Memory B cell (primary cell): ENCODE data around the gene NXN.
"Not testable (repeated sequence)": the region's sequence is repeated elsewhere in the genome, so short reads cannot be mapped to it uniquely, and the experiment has no call there.

ENCODE experiments used
- ATAC-seq: fragments of 150-1000 bp; cut with Tn5 transposase; 2 replicates; pipeline ENCODE4 v1.10.0; 2021; ENCODE audit warnings: low read depth, mild to moderate bottlenecking, moderate library complexity
- DNase-seq, 2 donors: peaks; one replicate each; pipeline ENCODE4 v3.0.0; 2022; ENCODE audit warnings: low spot score in 2 of 2
- H3K27ac Mint-ChIP-seq: one replicate; pipeline ENCODE4 v1.8.0; 2022; ENCODE audit warnings: mild to moderate bottlenecking, moderate library complexity, mixed read lengths
- H3K27me3 Mint-ChIP-seq: one replicate; pipeline ENCODE4 v1.8.0; 2022; ENCODE audit warnings: mixed read lengths
- H3K36me3 Mint-ChIP-seq: one replicate; pipeline ENCODE4 v1.8.0; 2022; ENCODE audit warnings: mild to moderate bottlenecking, mixed read lengths
- H3K4me1 Mint-ChIP-seq: one replicate; pipeline ENCODE4 v1.8.0; 2022; ENCODE audit warnings: mixed read lengths
- H3K4me3 Mint-ChIP-seq: one replicate; pipeline ENCODE4 v1.8.0; 2022; ENCODE audit warnings: mild to moderate bottlenecking, moderate library complexity, mixed read lengths
- H3K9me3 Mint-ChIP-seq: one replicate; pipeline ENCODE4 v1.8.0; 2022; ENCODE audit warnings: mixed read lengths

Gene NXN

DNA sequence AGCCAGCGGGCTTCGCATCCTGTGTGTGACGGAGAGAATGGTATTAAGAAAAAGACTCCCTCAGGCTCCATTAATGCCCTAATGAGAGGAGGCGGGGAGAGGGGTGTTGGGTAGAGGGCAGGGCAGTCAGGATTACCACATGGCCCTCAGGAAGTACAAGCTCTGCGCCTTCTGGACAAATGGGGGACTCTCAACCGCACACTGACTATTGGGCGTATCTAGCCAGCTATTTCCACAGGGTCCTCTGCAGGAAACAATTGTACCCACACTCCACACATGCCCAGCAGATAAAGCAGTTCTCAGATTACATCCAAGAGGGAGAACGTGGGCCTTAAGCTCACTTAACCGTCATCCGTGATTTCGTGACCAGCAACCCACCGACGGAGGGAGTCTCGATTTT is 14.7 kb downstream of the NXN start:
- H3K27ac Mint-ChIP-seq: no peak overlapping the region
- no peak for ATAC-seq
- H3K4me3 Mint-ChIP-seq: no peak overlapping the region

DNA sequence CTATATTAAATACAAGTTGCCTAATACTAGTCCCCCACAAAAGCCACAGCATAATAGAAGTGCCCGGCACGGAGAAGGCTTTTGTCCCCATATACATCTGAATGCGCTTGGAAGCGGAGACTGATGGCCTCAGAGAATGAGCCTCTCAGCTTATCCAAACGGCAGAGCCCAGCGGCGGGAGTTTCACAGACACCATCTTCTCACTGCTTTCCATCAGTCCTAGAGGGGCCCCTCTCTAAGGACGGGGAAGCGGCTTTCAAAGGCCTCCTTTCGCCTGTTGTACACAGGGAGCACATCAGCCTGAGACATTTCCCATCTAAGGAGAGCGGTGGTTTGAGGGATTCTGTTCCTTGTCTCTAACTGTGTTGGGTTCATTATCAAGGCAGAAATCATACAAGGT is 16.9 kb downstream of the NXN start:
- ATAC-seq (no peak), DNase-seq (no peak)
- H3K9me3 Mint-ChIP-seq: no peaks in the 10 kb centered on the region
- no peak overlapping the region for H3K4me3 Mint-ChIP-seq
- peaks cover 7% of the 10 kb centered on the region for H3K27me3 Mint-ChIP-seq
- no peaks in the 10 kb centered on the region for H3K4me1 Mint-ChIP-seq
- no peak overlapping the region for H3K27ac Mint-ChIP-seq
- no peaks in the 10 kb centered on the region for H3K36me3 Mint-ChIP-seq

More for the DNA sequence above, 14.7 kb downstream of the NXN start:
- no peaks in the 10 kb centered on the region for H3K4me1 Mint-ChIP-seq
- H3K36me3 Mint-ChIP-seq: no peaks in the 10 kb centered on the region
- H3K27me3 Mint-ChIP-seq: peaks cover 1% of the 10 kb centered on the region
- DNase-seq: no peak
- no peaks in the 10 kb centered on the region for H3K9me3 Mint-ChIP-seq

DNA sequence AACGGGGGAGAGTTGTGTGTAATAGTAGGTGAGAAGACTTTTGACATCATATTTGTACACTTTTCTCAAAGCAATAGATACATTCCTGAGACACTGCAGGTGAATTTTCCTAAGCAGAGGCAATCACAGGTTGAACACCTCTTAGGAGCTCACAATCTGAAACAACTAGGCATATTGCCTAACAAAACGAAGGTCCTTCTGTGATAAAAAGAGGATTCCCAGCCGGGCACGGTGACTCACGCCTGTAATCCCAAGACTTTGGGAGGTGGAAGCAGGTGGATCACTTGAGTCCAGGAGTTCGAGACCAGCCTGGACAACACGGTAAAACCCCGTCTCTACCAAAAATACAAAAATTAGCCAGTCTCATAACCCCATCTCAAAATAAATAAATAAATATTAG is 17.4 kb downstream of the NXN start:
- H3K27me3 Mint-ChIP-seq: peaks cover 8% of the 10 kb centered on the region
- H3K4me1 Mint-ChIP-seq: no peaks in the 10 kb centered on the region
- H3K27ac Mint-ChIP-seq: no peak overlapping the region
- no peak for DNase-seq
- no peaks in the 10 kb centered on the region for H3K36me3 Mint-ChIP-seq
- no peak for ATAC-seq
- H3K4me3 Mint-ChIP-seq: no peak overlapping the region
- no peaks in the 10 kb centered on the region for H3K9me3 Mint-ChIP-seq

DNA sequence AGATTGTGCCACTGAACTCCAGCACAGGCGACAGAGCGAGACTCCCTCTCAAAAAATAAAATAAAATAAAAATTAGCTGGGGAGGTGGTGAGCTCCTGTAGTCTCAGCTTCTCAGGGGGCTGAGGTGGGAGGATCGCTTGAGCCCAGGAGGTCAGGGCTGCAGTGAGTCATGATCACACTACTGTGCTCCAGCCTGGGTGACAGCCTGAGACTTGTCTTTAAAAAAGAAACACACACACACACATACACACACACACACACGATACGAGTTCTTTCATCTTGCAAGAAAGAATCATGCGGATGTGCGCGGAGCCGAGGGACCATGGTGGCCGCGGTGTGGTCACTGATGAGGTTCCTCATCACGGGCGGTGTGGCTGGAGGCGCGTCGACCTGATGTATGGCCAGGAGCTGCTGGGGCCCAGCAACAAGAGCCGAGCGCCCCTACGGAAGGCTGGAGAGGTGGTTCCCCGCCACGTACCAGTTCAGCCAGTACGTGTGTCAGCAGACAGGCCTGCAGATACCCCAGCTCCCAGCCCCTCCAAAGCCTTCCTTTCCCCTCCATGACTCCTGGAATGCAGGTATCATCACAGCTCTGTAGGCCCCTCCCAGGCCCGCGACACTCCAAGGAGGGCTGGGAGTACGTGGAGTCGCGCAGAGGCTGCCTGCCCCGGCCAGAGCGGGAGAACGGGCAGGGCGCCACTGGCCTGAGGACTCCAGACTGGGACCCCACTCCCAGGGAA is 20.7 kb downstream of the NXN start:
- Mint-ChIP-seq H3K27ac (no peak overlapping the region), H3K4me3 (no peak overlapping the region), H3K9me3 (no peaks in the 10 kb centered on the region), H3K36me3 (no peaks in the 10 kb centered on the region), H3K27me3 (peaks cover 8% of the 10 kb centered on the region), H3K4me1 (no peaks in the 10 kb centered on the region)
- DNase-seq (no peak), ATAC-seq (no peak)

DNA sequence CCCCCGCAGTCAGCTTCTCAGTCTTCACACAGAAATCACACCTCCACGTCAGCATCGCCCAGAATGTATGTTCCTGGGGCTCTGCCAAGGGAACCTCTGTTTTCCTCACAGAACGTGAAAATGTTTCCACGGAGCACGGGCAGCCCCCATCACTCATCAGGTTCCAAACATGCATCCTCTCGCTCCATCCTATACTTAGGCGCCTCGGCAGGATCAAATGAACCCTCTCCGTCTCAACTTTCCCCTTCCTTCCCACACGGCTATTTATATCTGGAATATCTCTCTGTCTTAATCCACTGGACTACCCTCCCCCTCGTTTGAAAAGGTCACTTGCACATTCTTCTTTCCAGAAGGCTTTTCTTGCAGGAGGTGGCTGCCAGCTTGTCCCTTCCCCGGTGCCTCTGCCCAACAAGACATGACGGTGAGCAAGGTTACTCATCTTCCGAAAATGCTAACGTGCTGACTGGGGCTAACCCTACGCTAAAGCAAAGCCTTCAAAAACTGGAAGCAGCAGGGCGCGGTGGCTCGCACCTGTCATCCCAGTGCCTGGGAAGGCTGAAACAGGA is 21.6 kb downstream of the NXN start:
- peaks cover 10% of the 10 kb centered on the region for H3K27me3 Mint-ChIP-seq
- H3K4me1 Mint-ChIP-seq: no peaks in the 10 kb centered on the region
- ATAC-seq (no peak), DNase-seq (no peak)
- no peak overlapping the region for H3K27ac Mint-ChIP-seq
- H3K4me3 Mint-ChIP-seq: no peak overlapping the region
- no peaks in the 10 kb centered on the region for H3K36me3 Mint-ChIP-seq
- H3K9me3 Mint-ChIP-seq: no peaks in the 10 kb centered on the region

DNA sequence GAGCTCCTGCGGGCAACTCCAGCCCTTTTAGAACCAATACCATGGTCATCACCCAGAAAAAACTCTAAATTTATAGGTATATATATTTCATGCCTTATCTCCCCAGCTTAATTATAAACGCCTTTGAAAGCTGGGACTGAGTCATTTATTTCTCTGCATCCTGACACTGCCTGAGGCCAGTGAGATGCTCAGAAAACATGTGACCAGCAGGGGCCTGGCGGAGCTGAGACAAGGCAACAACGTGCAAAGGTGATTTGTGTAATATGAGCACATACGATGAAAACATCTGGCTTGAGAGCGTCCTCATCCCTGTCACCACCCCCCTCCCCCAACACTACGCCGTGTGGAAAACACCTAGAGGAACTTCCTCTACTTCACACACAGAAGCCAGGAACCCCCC is 22.7 kb downstream of the NXN start:
- H3K4me3 Mint-ChIP-seq: no peak overlapping the region
- DNase-seq (no peak), ATAC-seq (no peak)
- H3K4me1 Mint-ChIP-seq: no peaks in the 10 kb centered on the region
- H3K36me3 Mint-ChIP-seq: no peaks in the 10 kb centered on the region
- H3K27me3 Mint-ChIP-seq: peaks cover 13% of the 10 kb centered on the region
- no peaks in the 10 kb centered on the region for H3K9me3 Mint-ChIP-seq
- no peak overlapping the region for H3K27ac Mint-ChIP-seq

DNA sequence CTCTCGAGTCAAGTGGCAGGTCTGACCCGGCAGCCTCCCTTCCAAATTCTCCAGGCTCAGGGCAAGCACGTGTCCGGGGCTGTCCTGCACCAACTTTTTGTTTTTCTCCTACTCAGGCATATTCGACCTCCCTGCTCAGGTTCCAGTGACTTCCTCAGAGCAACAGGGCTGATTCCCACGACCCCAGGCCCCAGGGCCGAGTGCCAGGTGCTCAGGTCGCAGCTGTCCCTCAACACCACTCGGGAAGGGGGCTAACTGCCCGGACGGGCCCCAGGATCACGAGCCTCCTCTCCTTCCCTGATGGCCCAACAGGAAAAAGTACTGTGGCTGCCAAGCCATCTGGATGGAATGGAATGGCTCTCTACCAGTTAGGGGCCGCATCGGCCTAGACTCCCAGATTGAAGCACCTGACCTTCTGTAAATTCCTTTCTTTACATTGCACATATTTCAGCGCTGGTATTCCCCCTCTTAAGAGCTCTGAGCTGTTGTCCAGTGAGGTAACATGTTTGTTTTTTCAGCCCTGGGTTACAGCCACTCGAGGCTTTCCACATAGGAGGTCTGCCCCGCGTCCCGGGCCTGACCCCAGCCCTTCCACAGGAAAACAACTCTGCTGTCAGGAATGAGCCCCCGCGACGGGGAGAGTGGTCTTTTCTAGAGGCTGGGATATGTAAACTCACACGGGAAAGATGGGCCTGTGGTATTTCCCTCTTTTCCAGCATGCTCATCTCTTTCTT is 25.0 kb downstream of the NXN start:
- H3K4me1 Mint-ChIP-seq: no peaks in the 10 kb centered on the region
- ATAC-seq: no peak
- H3K9me3 Mint-ChIP-seq: no peaks in the 10 kb centered on the region
- DNase-seq: no peak
- no peak overlapping the region for H3K27ac Mint-ChIP-seq
- H3K27me3 Mint-ChIP-seq: peaks cover 20% of the 10 kb centered on the region
- no peak overlapping the region for H3K4me3 Mint-ChIP-seq
- H3K36me3 Mint-ChIP-seq: no peaks in the 10 kb centered on the region

DNA sequence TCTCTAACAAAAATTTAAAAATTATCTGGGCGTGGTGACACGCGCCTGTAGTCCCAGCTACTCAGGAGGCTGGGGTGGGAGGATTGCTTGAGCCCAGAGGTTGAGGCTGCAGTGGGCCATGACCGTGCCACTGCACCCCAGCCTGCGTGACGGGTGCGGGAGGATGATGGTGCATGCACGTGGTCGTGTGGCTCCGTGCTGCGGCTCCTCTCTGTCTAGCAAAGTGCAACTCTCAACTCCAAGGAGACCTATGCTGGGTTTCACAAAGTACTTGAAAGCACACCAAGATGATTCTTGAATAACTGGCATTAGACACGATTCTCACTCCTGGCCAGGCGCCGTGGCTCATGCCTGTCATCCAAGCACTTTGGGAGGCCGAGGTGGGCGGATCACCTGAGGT is 25.8 kb downstream of the NXN start:
- Mint-ChIP-seq H3K4me1 (no peaks in the 10 kb centered on the region), H3K9me3 (no peaks in the 10 kb centered on the region), H3K36me3 (no peaks in the 10 kb centered on the region), H3K4me3 (no peak overlapping the region), H3K27ac (no peak overlapping the region), H3K27me3 (peaks cover 18% of the 10 kb centered on the region)
- DNase-seq (no peak), ATAC-seq (no peak)

DNA sequence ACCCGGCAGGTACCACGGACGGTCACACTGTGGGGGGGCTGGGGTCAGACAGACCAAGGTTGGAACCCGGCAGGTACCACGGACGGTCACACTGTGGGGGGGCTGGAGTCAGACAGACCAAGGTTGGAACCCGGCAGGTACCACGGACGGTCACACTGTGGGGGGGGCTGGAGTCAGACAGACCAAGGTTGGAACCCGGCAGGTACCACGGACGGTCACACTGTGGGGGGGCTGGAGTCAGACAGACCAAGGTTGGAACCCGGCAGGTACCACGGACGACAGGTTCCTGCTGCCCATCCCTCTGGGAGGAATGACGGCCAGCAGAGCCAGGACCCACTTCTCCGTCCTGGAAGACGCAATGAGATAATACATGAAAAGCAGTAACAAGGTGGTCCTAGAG is 27.0 kb downstream of the NXN start:
- peaks cover 14% of the 10 kb centered on the region for H3K27me3 Mint-ChIP-seq
- not testable (repeated sequence) for H3K4me1 Mint-ChIP-seq, DNase-seq, H3K9me3 Mint-ChIP-seq, H3K4me3 Mint-ChIP-seq, H3K27ac Mint-ChIP-seq, H3K36me3 Mint-ChIP-seq, ATAC-seq

DNA sequence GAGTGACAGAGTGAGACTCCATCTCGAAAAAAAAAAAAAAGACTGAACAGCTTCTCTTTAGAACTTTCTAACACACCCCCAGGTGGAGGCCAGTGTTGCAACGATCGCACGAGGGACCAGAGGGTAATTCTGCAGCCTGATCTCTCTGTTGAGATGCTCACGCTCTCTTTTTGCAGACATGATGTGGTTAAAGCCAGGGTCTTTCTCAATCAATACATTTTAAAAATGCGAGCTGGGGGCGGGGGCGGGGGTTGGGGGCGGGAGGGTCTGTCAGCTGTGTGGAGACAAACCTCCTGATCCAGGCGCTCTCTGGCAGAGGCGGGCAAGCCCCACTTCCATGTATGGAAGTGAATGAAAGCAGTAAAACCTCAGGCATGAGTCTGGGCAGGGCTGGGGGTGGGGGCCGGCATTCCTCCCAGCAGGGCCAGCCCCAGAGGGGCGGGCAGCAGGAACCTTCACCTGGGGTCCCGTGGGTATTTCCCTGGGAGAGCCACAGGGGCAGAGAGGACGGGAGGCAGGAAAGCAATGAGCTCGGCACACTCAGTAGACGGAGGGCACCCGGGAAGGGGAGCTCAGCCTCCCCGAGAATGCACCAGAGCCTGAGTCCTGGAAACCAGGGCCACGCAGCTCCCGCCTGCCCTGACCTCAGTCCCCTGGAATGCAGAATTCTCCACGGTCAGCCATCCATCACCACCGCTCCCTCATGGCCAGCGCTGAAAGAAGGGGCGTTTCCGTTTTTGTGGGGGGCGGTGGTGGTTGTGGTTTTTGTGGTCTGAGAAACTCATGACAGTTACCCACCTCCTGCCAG is 28.0 kb downstream of the NXN start:
- Mint-ChIP-seq H3K4me1 (no peaks in the 10 kb centered on the region), H3K27me3 (peaks cover 12% of the 10 kb centered on the region), H3K4me3 (no peak overlapping the region), H3K27ac (no peak overlapping the region), H3K9me3 (no peaks in the 10 kb centered on the region), H3K36me3 (no peaks in the 10 kb centered on the region)
- ATAC-seq (no peak), DNase-seq (no peak)

DNA sequence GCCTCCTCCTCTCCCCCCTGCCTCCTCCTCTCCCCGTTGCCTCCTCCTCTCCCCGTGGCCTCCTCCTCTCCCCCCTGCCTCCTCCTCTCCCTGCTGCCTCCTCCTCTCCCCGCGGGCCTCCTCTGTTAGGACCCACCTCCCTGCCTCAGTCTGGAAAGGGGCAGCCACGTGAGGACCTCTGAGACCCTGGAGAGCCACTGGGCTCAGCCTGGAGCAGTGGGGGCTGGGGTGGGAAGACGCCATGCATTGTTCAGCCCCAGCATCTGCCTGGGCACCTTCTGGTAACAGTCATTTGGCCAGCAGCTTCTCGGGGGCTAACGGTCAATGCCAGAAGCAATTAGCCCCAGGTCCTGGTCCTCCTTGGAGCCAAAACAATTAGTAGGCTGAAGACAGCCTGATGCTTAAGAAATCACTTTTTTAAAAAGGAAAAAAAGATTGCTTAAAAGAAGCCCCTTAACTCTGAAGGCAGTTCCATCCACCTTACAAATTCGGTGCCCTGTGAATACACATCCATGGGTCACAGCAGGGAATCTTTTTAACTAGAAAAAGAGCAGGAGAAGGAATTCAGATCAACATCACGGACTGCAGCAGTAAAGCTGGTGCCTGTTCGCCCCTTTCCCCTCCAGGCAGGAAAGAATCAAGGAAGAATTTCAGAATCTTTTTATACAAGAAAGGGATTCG is 29.8 kb downstream of the NXN start:
- no peak for ATAC-seq
- Mint-ChIP-seq H3K4me3 (no peak overlapping the region), H3K36me3 (no peaks in the 10 kb centered on the region), H3K27me3 (peaks cover 12% of the 10 kb centered on the region), H3K4me1 (no peaks in the 10 kb centered on the region), H3K27ac (no peak overlapping the region), H3K9me3 (no peaks in the 10 kb centered on the region)
- no peak for DNase-seq

DNA sequence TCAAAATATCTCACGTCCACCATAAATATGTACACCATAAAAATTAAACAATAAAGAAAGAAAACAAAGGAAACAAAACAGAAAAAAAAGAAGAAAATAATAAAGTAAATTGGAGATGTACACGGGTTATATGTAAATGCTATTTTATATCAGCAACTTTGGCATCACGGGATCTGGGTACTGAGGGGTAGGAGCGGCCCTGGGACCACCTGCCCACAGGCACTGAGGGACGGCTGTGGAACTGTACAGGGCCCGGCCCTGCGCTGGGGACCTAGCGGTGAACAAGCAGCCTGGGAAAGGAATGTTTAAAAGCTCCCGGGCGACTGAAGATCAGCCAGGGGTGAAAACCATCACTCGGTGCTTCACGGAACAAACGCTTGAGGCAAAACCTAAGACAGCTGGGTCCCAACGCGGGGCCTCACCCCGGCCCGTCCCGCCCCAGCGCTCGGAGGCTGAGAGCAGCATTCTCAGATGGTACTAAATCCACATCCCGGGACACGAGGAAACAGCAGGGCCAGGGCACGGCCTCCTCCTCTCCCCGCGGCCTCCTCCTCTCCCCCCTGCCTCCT is 31.2 kb downstream of the NXN start:
- ATAC-seq: no peak
- no peaks in the 10 kb centered on the region for H3K36me3 Mint-ChIP-seq
- no peaks in the 10 kb centered on the region for H3K9me3 Mint-ChIP-seq
- DNase-seq: no peak
- no peak overlapping the region for H3K27ac Mint-ChIP-seq
- no peak overlapping the region for H3K4me3 Mint-ChIP-seq
- peaks cover 11% of the 10 kb centered on the region for H3K27me3 Mint-ChIP-seq
- no peaks in the 10 kb centered on the region for H3K4me1 Mint-ChIP-seq

DNA sequence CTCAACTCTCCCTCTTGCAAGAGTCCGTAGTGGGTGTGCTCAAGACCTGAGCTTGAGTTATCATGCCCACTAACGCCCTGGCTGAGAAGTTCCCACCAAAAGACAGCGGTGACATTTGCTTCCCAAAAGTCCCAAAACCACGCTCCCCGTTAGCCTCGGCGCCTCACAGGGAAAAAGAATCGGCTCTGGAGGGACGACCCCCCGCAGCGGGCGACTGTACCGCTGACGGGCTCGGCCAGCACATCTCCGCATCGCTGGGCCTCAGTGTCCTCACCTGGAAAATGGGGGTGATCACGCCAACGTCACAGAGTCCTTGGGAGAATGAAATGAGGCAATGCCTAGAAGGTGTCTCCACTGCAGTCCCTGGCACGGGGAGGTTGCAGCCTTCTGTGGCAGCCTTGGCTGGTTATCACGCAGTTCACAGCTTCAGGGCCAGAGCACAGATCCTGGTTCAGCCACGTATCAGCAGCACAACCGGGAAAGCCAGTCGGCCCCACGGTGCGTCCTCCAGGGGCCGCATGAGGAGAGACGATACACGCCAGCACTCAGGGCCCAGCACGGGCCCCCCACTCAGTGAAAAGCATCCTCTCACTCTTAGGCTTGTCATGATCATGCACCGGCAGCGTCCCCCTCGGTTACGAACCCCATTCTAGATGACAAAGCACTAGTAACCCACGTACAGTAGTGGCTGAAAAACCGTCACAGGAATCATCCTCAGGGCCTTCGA is 32.9 kb downstream of the NXN start:
- no peaks in the 10 kb centered on the region for H3K36me3 Mint-ChIP-seq
- H3K4me1 Mint-ChIP-seq: no peaks in the 10 kb centered on the region
- ATAC-seq: no peak
- no peak overlapping the region for H3K27ac Mint-ChIP-seq
- DNase-seq: no peak
- no peaks in the 10 kb centered on the region for H3K9me3 Mint-ChIP-seq
- no peak overlapping the region for H3K4me3 Mint-ChIP-seq
- H3K27me3 Mint-ChIP-seq: peaks cover 7% of the 10 kb centered on the region
